ENCODE data around the gene KCTD3. TPM values are rescaled to one million over a fixed set of nuclear protein-coding genes. Genes with fewer than 3 reads are reported as not detected.

KCTD3 gene
- 10 to 100 TPM; 11.5 to 60.2 (median 52.5) TPM for total RNA-seq

- WGBS, 10 experiments, result 7 to 29% (median 16%) methylated on average over 6 to 32 of the region's 44 CpGs; no CpG with 5 or more reads in 1 of the 10 experiments
- Histone ChIP-seq H3K4me3 (peak within 1 kb of the TSS; percentile 58 to 88 (median 73)), H3K4me1 (replicated peaks in 1 of 2) (peaks cover 13 to 20% of the 10 kb centered on the region in 2 donors), H3K27ac (peak within 1 kb of the TSS; percentile 89 to 95)
- peak; percentile 71 to 82 (median 79) for ATAC-seq (replicated peaks in 6 of 8)
- in situ Hi-C loops (cut with MboI; ENCODE audit: low pct_unique_long_range_greater_than_20kb in 2 of 9, low sequenced_read_pairs in 9 of 9, unreplicated experiment in 9 of 9), result no loop called here
Observed at GRCh38 chr1:215566556-215567490, at the start of gene KCTD3. TSS of gene KCTD3 (plus strand) at chr1:215567304. CDS start at chr1:215567686, 382 bp downstream.

- ATAC-seq (replicated peaks in 6 of 8), result peak in 7 of 8 experiments; percentile 52 to 96 (median 77)
- H3K4me1 ChIP-seq (replicated peaks in 1 of 2), result peaks cover 0 to 3% of the 10 kb centered on the region in 2 donors
- WGBS, 10 experiments, result 5 to 97% (median 77%) methylated on average over 2 to 4 of the region's 4 CpGs
- H3K4me3 ChIP-seq, result no peak overlapping the region
- in situ Hi-C loops (cut with MboI; ENCODE audit: low pct_unique_long_range_greater_than_20kb in 2 of 9, low sequenced_read_pairs in 9 of 9, unreplicated experiment in 9 of 9), result loop anchor here in 6 of 9 experiments (25.0 kb wide), 3 partner anchors 705 to 880 kb away; no protein-coding TSS in a partner anchor
- H3K27ac ChIP-seq, result no peak overlapping the region
Observed at GRCh38 chr1:215517441-215517891, 49.6 kb upstream of the KCTD3 start.

- in situ Hi-C loops (cut with MboI; ENCODE audit: low pct_unique_long_range_greater_than_20kb in 2 of 9, low sequenced_read_pairs in 9 of 9, unreplicated experiment in 9 of 9), result loop anchor here in 6 of 9 experiments (25.0 kb wide), 3 partner anchors 706 to 881 kb away; no protein-coding TSS in a partner anchor
- 75 to 100% (median 89%) methylated on average over 1 to 2 of the region's 2 CpGs; no CpG with 5 or more reads in 1 of the 10 experiments for WGBS, 10 experiments
Observed at GRCh38 chr1:215518594-215518993, 48.5 kb upstream of the KCTD3 start.

GRCh38 chr1:215521279-215521678 is 45.8 kb upstream of the KCTD3 start:
- H3K4me3 ChIP-seq, result no peak overlapping the region
- 63 to 100% (median 89%) methylated on average over 1 to 3 of the region's 3 CpGs; no CpG with 5 or more reads in 1 of the 10 experiments for WGBS, 10 experiments
- H3K27ac ChIP-seq, result no peak overlapping the region
- in situ Hi-C loops (cut with MboI; ENCODE audit: low pct_unique_long_range_greater_than_20kb in 2 of 9, low sequenced_read_pairs in 9 of 9, unreplicated experiment in 9 of 9), result loop anchor here in 7 of 9 experiments (10.0 to 25.0 kb wide), 4 partner anchors 709 to 884 kb away; no protein-coding TSS in a partner anchor
- no peak for ATAC-seq (replicated peaks in 6 of 8)
- H3K4me1 ChIP-seq (replicated peaks in 1 of 2), result peaks cover 14 to 27% of the 10 kb centered on the region in 2 donors

More at GRCh38 chr1:215518594-215518993, 48.5 kb upstream of the KCTD3 start:
- ATAC-seq (replicated peaks in 6 of 8), result no peak
- peaks cover 11 to 14% of the 10 kb centered on the region in 2 donors for H3K4me1 ChIP-seq (replicated peaks in 1 of 2)
- no peak overlapping the region for H3K27ac ChIP-seq
- H3K4me3 ChIP-seq, result no peak overlapping the region

- H3K4me1 ChIP-seq (replicated peaks in 1 of 2), result peaks cover 14 to 27% of the 10 kb centered on the region in 2 donors
- 39 to 87% (median 79%) methylated on average over 5 to 8 of the region's 8 CpGs for WGBS, 10 experiments
- no peak overlapping the region for H3K4me3 ChIP-seq
- H3K27ac ChIP-seq, result no peak overlapping the region
- ATAC-seq (replicated peaks in 6 of 8), result peak in 7 of 8 experiments; percentile 33 to 47 (median 44)
- in situ Hi-C loops (cut with MboI; ENCODE audit: low pct_unique_long_range_greater_than_20kb in 2 of 9, low sequenced_read_pairs in 9 of 9, unreplicated experiment in 9 of 9), result loop anchor here in 7 of 9 experiments (10.0 to 25.0 kb wide), 4 partner anchors 711 to 886 kb away; no protein-coding TSS in a partner anchor
Observed at GRCh38 chr1:215523128-215523861, 43.8 kb upstream of the KCTD3 start.

GRCh38 chr1:215523906-215524305 is 43.2 kb upstream of the KCTD3 start:
- in situ Hi-C loops (cut with MboI; ENCODE audit: low pct_unique_long_range_greater_than_20kb in 2 of 9, low sequenced_read_pairs in 9 of 9, unreplicated experiment in 9 of 9), result loop anchor here in 7 of 9 experiments (10.0 to 25.0 kb wide), 4 partner anchors 712 to 887 kb away; no protein-coding TSS in a partner anchor
- Histone ChIP-seq H3K4me3 (no peak overlapping the region), H3K4me1 (replicated peaks in 1 of 2) (peaks cover 14 to 27% of the 10 kb centered on the region in 2 donors), H3K27ac (peak overlapping the region in 1 of 2 donors; percentile 12)
- ATAC-seq (replicated peaks in 6 of 8), result peak; percentile 25 to 98 (median 75)
- 0 to 50% (median 3%) methylated on average over 1 to 2 of the region's 2 CpGs; no CpG with 5 or more reads in 1 of the 10 experiments for WGBS, 10 experiments

GRCh38 chr1:215526147-215526845 is 40.8 kb upstream of the KCTD3 start:
- ATAC-seq (replicated peaks in 6 of 8), result peak in 4 of 8 experiments; percentile 34 to 57 (median 51)
- Histone ChIP-seq H3K4me1 (replicated peaks in 1 of 2) (peaks cover 14 to 27% of the 10 kb centered on the region in 2 donors), H3K27ac (no peak overlapping the region), H3K4me3 (no peak overlapping the region)
- WGBS, 10 experiments, result 23 to 59% (median 36%) methylated on average over 3 to 7 of the region's 7 CpGs
- in situ Hi-C loops (cut with MboI; ENCODE audit: low pct_unique_long_range_greater_than_20kb in 2 of 9, low sequenced_read_pairs in 9 of 9, unreplicated experiment in 9 of 9), result loop anchor here in 4 of 9 experiments (10.0 to 25.0 kb wide), 3 partner anchors 864 to 1189 kb away; no protein-coding TSS in a partner anchor

GRCh38 chr1:215526846-215527151 is 40.3 kb upstream of the KCTD3 start:
- ATAC-seq (replicated peaks in 6 of 8), result no peak
- H3K4me1 ChIP-seq (replicated peaks in 1 of 2), result peaks cover 14 to 27% of the 10 kb centered on the region in 2 donors
- in situ Hi-C loops (cut with MboI; ENCODE audit: low pct_unique_long_range_greater_than_20kb in 2 of 9, low sequenced_read_pairs in 9 of 9, unreplicated experiment in 9 of 9), result loop anchor here in 4 of 9 experiments (10.0 to 25.0 kb wide), 3 partner anchors 864 to 1189 kb away; no protein-coding TSS in a partner anchor
- H3K27ac ChIP-seq, result no peak overlapping the region
- no peak overlapping the region for H3K4me3 ChIP-seq

- ATAC-seq (replicated peaks in 6 of 8), result no peak
- in situ Hi-C loops (cut with MboI; ENCODE audit: low pct_unique_long_range_greater_than_20kb in 2 of 9, low sequenced_read_pairs in 9 of 9, unreplicated experiment in 9 of 9), result loop anchor here in 4 of 9 experiments (10.0 to 25.0 kb wide), 3 partner anchors 867 to 1192 kb away; no protein-coding TSS in a partner anchor
- H3K4me1 ChIP-seq (replicated peaks in 1 of 2), result peaks cover 0 to 10% of the 10 kb centered on the region in 2 donors
- WGBS, 10 experiments, result 56 to 92% (median 73%) methylated on average over 1 to 4 of the region's 4 CpGs; no CpG with 5 or more reads in 1 of the 10 experiments
- no peak overlapping the region for H3K27ac ChIP-seq
- H3K4me3 ChIP-seq, result no peak overlapping the region
Observed at GRCh38 chr1:215529111-215529510, 38.0 kb upstream of the KCTD3 start.

GRCh38 chr1:215529571-215529970 is 37.5 kb upstream of the KCTD3 start:
- Histone ChIP-seq H3K4me1 (replicated peaks in 1 of 2) (peaks cover 0 to 6% of the 10 kb centered on the region in 2 donors), H3K27ac (no peak overlapping the region), H3K4me3 (no peak overlapping the region)
- no peak for ATAC-seq (replicated peaks in 6 of 8)
- 6 to 82% (median 52%) methylated on average over 1 to 2 of the region's 2 CpGs; no CpG with 5 or more reads in 2 of the 10 experiments for WGBS, 10 experiments
- in situ Hi-C loops (cut with MboI; ENCODE audit: low pct_unique_long_range_greater_than_20kb in 2 of 9, low sequenced_read_pairs in 9 of 9, unreplicated experiment in 9 of 9), result loop anchor here in 4 of 9 experiments (10.0 to 25.0 kb wide), 3 partner anchors 867 to 1192 kb away; no protein-coding TSS in a partner anchor

GRCh38 chr1:215530401-215530984 is 36.6 kb upstream of the KCTD3 start:
- Histone ChIP-seq H3K27ac (no peak overlapping the region), H3K4me3 (no peak overlapping the region), H3K4me1 (replicated peaks in 1 of 2) (peaks cover 0 to 2% of the 10 kb centered on the region in 2 donors)
- WGBS, 10 experiments, result 40 to 100% (median 95%) methylated on average over 1 to 5 of the region's 5 CpGs
- no peak for ATAC-seq (replicated peaks in 6 of 8)
- in situ Hi-C loops (cut with MboI; ENCODE audit: low pct_unique_long_range_greater_than_20kb in 2 of 9, low sequenced_read_pairs in 9 of 9, unreplicated experiment in 9 of 9), result loop anchor here in 3 of 9 experiments (25.0 kb wide), 2 partner anchors 868 to 1193 kb away; no protein-coding TSS in a partner anchor

Data from motor neuron (in vitro differentiated cells).